ENCODE data around the gene LRCOL1. TPM values are rescaled to one million over a fixed set of nuclear protein-coding genes. Genes with fewer than 3 reads are reported as not detected.

The LRCOL1 gene
- total and polyA plus RNA-seq, 2 of the 8 experiments (the other 6 are each of a cell fraction or from before 2014, with no cell fraction given): not detected

GRCh38 chr12:132568826-132569480 lies 41.4 kb downstream of the LRCOL1 start (continued):
- TF ChIP-seq BCL11A (IDR thresholded peaks at IDR 0.05; ENCODE audit: low read depth in 2 of 2, low read length in 2 of 2) (no peak), BACH1 (IDR thresholded peaks at IDR 0.05; ENCODE audit: low read length) (no peak), SP4 (IDR thresholded peaks at IDR 0.05; ENCODE audit: low read length) (no peak), TAF7 (optimal IDR thresholded peaks at IDR 0.05; ENCODE audit: borderline replicate concordance, low read depth, low read length) (no peak), USF2 (IDR thresholded peaks at IDR 0.05; ENCODE audit: low read length) (no peak), SP2 (IDR thresholded peaks at IDR 0.05; ENCODE audit: low read length) (no peak), SRF (IDR thresholded peaks at IDR 0.05; ENCODE audit: low read depth, low read length) (no peak), SAP30 (IDR thresholded peaks at IDR 0.05; ENCODE audit: insufficient read depth, insufficient replicate concordance, low read length) (no peak)

Measured in H1 (cell line).